Omental fat pad (tissue), 4 donors: ENCODE measurements around the gene SLA2. TPM values are rescaled to one million over a fixed set of nuclear protein-coding genes. Genes with fewer than 3 reads are reported as not detected.
"Not testable (repeated sequence)": the region's sequence is repeated elsewhere in the genome, so short reads cannot be mapped to it uniquely, and the experiment has no call there.

ENCODE experiments used
- ATAC-seq: fragments of 150-250 bp; one replicate; pipeline ENCODE4 v1.9.1; 2016; ENCODE audit warnings: mild to moderate bottlenecking, moderate library complexity; ENCODE audit not compliant: low FRiP score
- DNase-seq: peaks from one replicate; pipeline ENCODE4 v3.0.0-alpha.2; 2019; ENCODE audit warnings: low spot score
- CTCF ChIP-seq, 3 donors: fragments of 450-650 bp; IDR thresholded peaks; one replicate each; pipeline ENCODE4 v1.5.1; 2016 to 2017; ENCODE audit warnings: antibody characterized with exemption in 3 of 3, mild to moderate bottlenecking in 3 of 3, moderate library complexity in 2 of 3
- total RNA-seq, 4 donors: library from RNA; depleted of rRNA; stranded (reverse); fragments of >200 nt; gene quantifications; one replicate each; pipeline ENCODE4 v1.1.0, GENCODE V29; 2016

The SLA2 gene
- total RNA-seq, result 1 to 10 TPM; 1.1 to 3.2 (median 1.6) TPM

- no peak for TF ChIP-seq CTCF (IDR thresholded peaks at IDR 0.05)
- DNase-seq, result no peak
- ATAC-seq, result no peak
Measured at GRCh38 chr20:36645998-36646397, at the start of gene SLA2. SLA2 (minus strand) TSS chr20:36646196; CDS start chr20:36641335, 4,861 bp downstream.

- DNase-seq, ATAC-seq: not testable (repeated sequence)
Measured at GRCh38 chr20:36695467-36695866, 49.5 kb upstream of the SLA2 start.

- no peak for TF ChIP-seq CTCF (IDR thresholded peaks at IDR 0.05)
- ATAC-seq (no peak), DNase-seq (no peak)
Measured at GRCh38 chr20:36688630-36689029, 42.6 kb upstream of the SLA2 start.

- ATAC-seq, result no peak
Measured at GRCh38 chr20:36687850-36688249, 41.9 kb upstream of the SLA2 start.

GRCh38 chr20:36686944-36687343 is 40.9 kb upstream of the SLA2 start:
- ATAC-seq (no peak), DNase-seq (no peak)
- TF ChIP-seq CTCF (IDR thresholded peaks at IDR 0.05), result no peak

More at GRCh38 chr20:36687850-36688249, 41.9 kb upstream of the SLA2 start:
- TF ChIP-seq CTCF (IDR thresholded peaks at IDR 0.05), result no peak
- no peak for DNase-seq

GRCh38 chr20:36686504-36686903 is 40.5 kb upstream of the SLA2 start:
- DNase-seq, result no peak
- ATAC-seq, result no peak
- TF ChIP-seq CTCF (IDR thresholded peaks at IDR 0.05), result no peak

GRCh38 chr20:36684747-36685146 is 38.8 kb upstream of the SLA2 start:
- DNase-seq (no peak), ATAC-seq (no peak)
- TF ChIP-seq CTCF (IDR thresholded peaks at IDR 0.05), result no peak

- no peak for ATAC-seq
- DNase-seq, result no peak
- no peak for TF ChIP-seq CTCF (IDR thresholded peaks at IDR 0.05)
Measured at GRCh38 chr20:36682311-36682710, 36.3 kb upstream of the SLA2 start.
